ENCODE results near the gene APOBEC4. TPM values are rescaled to one million over a fixed set of nuclear protein-coding genes. Genes with fewer than 3 reads are reported as not detected.

The APOBEC4 gene
- total and polyA plus RNA-seq, 2 of the 8 experiments (the other 6 are each of a cell fraction or from before 2014, with no cell fraction given) = not detected

GRCh38 chr1:183612407-183612806 is 40.7 kb downstream of the APOBEC4 start (continued):
- TF ChIP-seq CHD7 (IDR thresholded peaks at IDR 0.05; ENCODE audit: insufficient replicate concordance, low read length) = no peak
- no peak for TF ChIP-seq KDM1A (IDR thresholded peaks at IDR 0.05; ENCODE audit: borderline replicate concordance, low read length)
- no peak for TF ChIP-seq EP300 (IDR thresholded peaks at IDR 0.05; ENCODE audit: borderline replicate concordance in 1 of 2, low read depth in 2 of 2, low read length in 2 of 2)
- no peak for TF ChIP-seq TAF7 (optimal IDR thresholded peaks at IDR 0.05; ENCODE audit: borderline replicate concordance, low read depth, low read length)
- TF ChIP-seq KDM5A (IDR thresholded peaks at IDR 0.05; ENCODE audit: low read length) = no peak
- no peak for TF ChIP-seq JUN (IDR thresholded peaks at IDR 0.05; ENCODE audit: low read depth, low read length)
- no peak for TF ChIP-seq NRF1 (IDR thresholded peaks at IDR 0.05; ENCODE audit: low read depth, low read length)
- TF ChIP-seq JUND (IDR thresholded peaks at IDR 0.05; ENCODE audit: low read length) = no peak
- no peak for TF ChIP-seq ASH2L (IDR thresholded peaks at IDR 0.05; ENCODE audit: low read length)
